K562 (cell line): ENCODE data around the gene OLFML3.

Experiments used
- CHD2 ChIP-seq: IDR thresholded peaks from 2 replicates; pipeline ENCODE4 v1.6.1; 2011; ENCODE audit warnings: low read depth, low read length
- CTCF ChIP-seq, 3 experiments: IDR thresholded peaks in 2 of 3; conservative IDR thresholded peaks in 1 of 3; 2 replicates each; pipeline ENCODE4 v1.5.1; 2011 to 2012; ENCODE audit warnings: low read length in 3 of 3, mild to moderate bottlenecking in 3 of 3, control low read depth in 2 of 3, improper control_type of control experiment in 1 of 3, inconsistent platforms in 1 of 3, low read depth in 1 of 3, mixed read lengths in 1 of 3, moderate library complexity in 1 of 3; ENCODE audit not compliant: insufficient read depth in 2 of 3
- SIN3A ChIP-seq, 2 experiments: fragments of 150-350 bp in 1 of 2; IDR thresholded peaks; 2 replicates each; pipeline ENCODE4 v1.6.1; 2011 to 2016; ENCODE audit warnings: borderline replicate concordance in 2 of 2, low read depth in 2 of 2, low read length in 2 of 2, mild to moderate bottlenecking in 2 of 2, moderate library complexity in 2 of 2; ENCODE audit not compliant: control insufficient read depth in 1 of 2
- SMARCB1 ChIP-seq: IDR thresholded peaks from 2 replicates; pipeline ENCODE4 v1.6.1; 2011; ENCODE audit warnings: improper control_type of control experiment, low read depth; ENCODE audit not compliant: insufficient read length
- ZNF518B ChIP-seq: fragments of 250-450 bp; sonication (Bioruptor Pico); IDR thresholded peaks from 2 replicates; pipeline ENCODE4 v1.5.0; 2021; ENCODE audit warnings: mild to moderate bottlenecking, moderate library complexity
- ZNF699 ChIP-seq: fragments of 250-450 bp; sonication (Bioruptor Pico); IDR thresholded peaks from 2 replicates; pipeline ENCODE4 v1.8.0; 2021; ENCODE audit warnings: mild to moderate bottlenecking, moderate library complexity; ENCODE audit not compliant: insufficient replicate concordance
- ZZZ3 ChIP-seq: fragments of 450-650 bp; IDR thresholded peaks from 2 replicates; pipeline ENCODE4 v1.6.1; 2016; ENCODE audit warnings: antibody characterized with exemption, mild to moderate bottlenecking, moderate library complexity

- no peak for TF ChIP-seq CTCF (IDR thresholded peaks at IDR 0.05 in 2 of 3, conservative IDR thresholded peaks at IDR 0.05 in 1 of 3; ENCODE audit: insufficient read depth in 2 of 3, low read depth in 1 of 3, low read length in 3 of 3)
- TF ChIP-seq CHD2, result no peak
- no peak for TF ChIP-seq SIN3A (IDR thresholded peaks at IDR 0.05; ENCODE audit: borderline replicate concordance in 2 of 2, control insufficient read depth in 1 of 2, low read depth in 2 of 2, low read length in 2 of 2)
- no peak for TF ChIP-seq SMARCB1
- no peak for TF ChIP-seq ZNF518B
- no peak for TF ChIP-seq ZZZ3
- TF ChIP-seq ZNF699 (CRISPR knock-in tag), result no peak
These were observed 33.9 kb upstream of the OLFML3 start for GRCh38 chr1:113945329-113945728.
